Measurements from ENCODE around the gene ADCY1.

DNA sequence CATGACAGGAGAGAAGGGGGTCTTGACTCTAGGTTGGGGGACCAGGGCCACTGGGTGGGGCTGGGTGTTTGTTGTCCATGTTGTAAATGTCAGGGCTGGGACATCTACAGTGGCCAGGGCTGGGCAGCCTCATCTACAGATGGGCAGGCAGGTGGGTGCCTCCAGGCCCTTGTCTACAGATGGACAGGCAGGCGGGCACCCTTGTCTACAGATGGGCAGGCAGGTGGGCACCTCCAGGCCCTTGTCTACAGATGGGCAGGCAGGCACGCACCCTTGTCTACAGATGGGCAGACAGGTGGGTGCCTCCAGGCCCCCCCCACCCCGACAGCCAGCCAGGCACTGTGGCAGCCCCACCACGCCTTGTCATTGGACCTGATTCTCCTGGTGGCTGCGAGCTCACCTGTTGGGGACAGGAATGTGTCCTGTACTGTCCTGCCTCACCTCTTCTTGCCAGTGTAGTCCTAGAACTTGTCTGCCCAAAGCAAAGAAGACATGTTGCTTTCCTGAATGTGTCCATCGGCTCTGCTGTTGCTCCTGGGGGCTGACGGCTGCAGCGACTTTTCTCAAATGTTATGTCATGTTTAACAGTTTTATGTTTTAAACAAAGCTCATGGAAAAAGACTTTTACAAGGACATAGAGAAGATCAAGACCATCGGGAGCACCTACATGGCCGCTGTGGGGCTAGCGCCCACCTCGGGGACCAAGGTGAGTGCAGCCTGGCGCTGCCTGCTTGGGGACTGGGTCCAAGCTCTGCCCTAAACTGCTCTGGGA lies 129.9 kb downstream of the ADCY1 start:
- TF ChIP-seq, protein P1, sequence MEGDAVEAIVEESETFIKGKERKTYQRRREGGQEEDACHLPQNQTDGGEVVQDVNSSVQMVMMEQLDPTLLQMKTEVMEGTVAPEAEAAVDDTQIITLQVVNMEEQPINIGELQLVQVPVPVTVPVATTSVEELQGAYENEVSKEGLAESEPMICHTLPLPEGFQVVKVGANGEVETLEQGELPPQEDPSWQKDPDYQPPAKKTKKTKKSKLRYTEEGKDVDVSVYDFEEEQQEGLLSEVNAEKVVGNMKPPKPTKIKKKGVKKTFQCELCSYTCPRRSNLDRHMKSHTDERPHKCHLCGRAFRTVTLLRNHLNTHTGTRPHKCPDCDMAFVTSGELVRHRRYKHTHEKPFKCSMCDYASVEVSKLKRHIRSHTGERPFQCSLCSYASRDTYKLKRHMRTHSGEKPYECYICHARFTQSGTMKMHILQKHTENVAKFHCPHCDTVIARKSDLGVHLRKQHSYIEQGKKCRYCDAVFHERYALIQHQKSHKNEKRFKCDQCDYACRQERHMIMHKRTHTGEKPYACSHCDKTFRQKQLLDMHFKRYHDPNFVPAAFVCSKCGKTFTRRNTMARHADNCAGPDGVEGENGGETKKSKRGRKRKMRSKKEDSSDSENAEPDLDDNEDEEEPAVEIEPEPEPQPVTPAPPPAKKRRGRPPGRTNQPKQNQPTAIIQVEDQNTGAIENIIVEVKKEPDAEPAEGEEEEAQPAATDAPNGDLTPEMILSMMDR (conservative IDR thresholded peaks at IDR 0.05), result no peak
- TF ChIP-seq EZH2 (IDR thresholded peaks at IDR 0.05; ENCODE audit: low read depth), result peak; percentile 88; the same call in 1 of the 2 replicates
